GM18861 (cell line): Measurements from ENCODE around the gene TMEM82.

ENCODE experiments used
- ATAC-seq: cut with Tn5 transposase; IDR thresholded peaks from one replicate; pipeline ENCODE4 v1.9.1; 2021; ENCODE audit not compliant: unreplicated experiment

TMEM82 gene

GRCh38 chr1:15755646-15756040 lies 13.3 kb downstream of the TMEM82 start:
- no peak for ATAC-seq

- ATAC-seq = no peak
Observed at GRCh38 chr1:15756143-15757015, 14.1 kb downstream of the TMEM82 start.

- no peak for ATAC-seq
Observed at GRCh38 chr1:15757016-15757543, 14.8 kb downstream of the TMEM82 start.

GRCh38 chr1:15757575-15758342 lies 15.5 kb downstream of the TMEM82 start:
- no peak for ATAC-seq

GRCh38 chr1:15758343-15758931 lies 16.1 kb downstream of the TMEM82 start, which contains the start of gene FBLIM1:
TSS of gene FBLIM1 (plus strand) at chr1:15758795. CDS start at chr1:15764984, 6,189 bp downstream.
- ATAC-seq = no peak

- ATAC-seq = no peak
Observed at GRCh38 chr1:15758953-15759661, 16.8 kb downstream of the TMEM82 start.

- ATAC-seq = no peak
Observed at GRCh38 chr1:15760520-15761211, 18.4 kb downstream of the TMEM82 start.

GRCh38 chr1:15761366-15762128 lies 19.2 kb downstream of the TMEM82 start:
- ATAC-seq = no peak

GRCh38 chr1:15762546-15762945 lies 20.2 kb downstream of the TMEM82 start:
- ATAC-seq = no peak

GRCh38 chr1:15764269-15764764 lies 22.0 kb downstream of the TMEM82 start:
- ATAC-seq = no peak

GRCh38 chr1:15764890-15765289 lies 22.6 kb downstream of the TMEM82 start:
- ATAC-seq = no peak

GRCh38 chr1:15765495-15766194 lies 23.3 kb downstream of the TMEM82 start:
- no peak for ATAC-seq

- ATAC-seq = no peak
Observed at GRCh38 chr1:15767941-15768340, 25.6 kb downstream of the TMEM82 start.

GRCh38 chr1:15768388-15768787 lies 26.1 kb downstream of the TMEM82 start:
- ATAC-seq = no peak

- ATAC-seq = no peak
Observed at GRCh38 chr1:15770313-15770962, 28.1 kb downstream of the TMEM82 start.

- no peak for ATAC-seq
Observed at GRCh38 chr1:15771836-15772515, 29.7 kb downstream of the TMEM82 start.

GRCh38 chr1:15775706-15776105 lies 33.4 kb downstream of the TMEM82 start:
- no peak for ATAC-seq
